ENCODE measurements around the gene MZF1.
"Not testable (repeated sequence)": the region's sequence is repeated elsewhere in the genome, so short reads cannot be mapped to it uniquely, and the experiment has no call there.

The MZF1 gene

GRCh38 chr19:58555369-58555885 lies 17.7 kb downstream of the MZF1 start:
- DNase-seq (ENCODE audit: low spot score), result no peak

GRCh38 chr19:58554494-58555368 lies 18.4 kb downstream of the MZF1 start, which contains the start of gene CHMP2A:
Gene CHMP2A (minus strand): TSS chr19:58555105. CDS start chr19:58554212, 893 bp downstream.
- peak; percentile 95 for DNase-seq (ENCODE audit: low spot score)

- DNase-seq (ENCODE audit: low spot score), result no peak
Measured at GRCh38 chr19:58553799-58554493, 19.2 kb downstream of the MZF1 start.

GRCh38 chr19:58552655-58553054 lies 20.5 kb downstream of the MZF1 start:
- no peak for DNase-seq (ENCODE audit: low spot score)

GRCh38 chr19:58551577-58552471 lies 21.3 kb downstream of the MZF1 start:
- DNase-seq (ENCODE audit: low spot score), result no peak

- no peak for DNase-seq (ENCODE audit: low spot score)
Measured at GRCh38 chr19:58551123-58551497, 22.0 kb downstream of the MZF1 start.

- DNase-seq (ENCODE audit: low spot score), result no peak
Measured at GRCh38 chr19:58550362-58551122, 22.6 kb downstream of the MZF1 start.

- no peak for DNase-seq (ENCODE audit: low spot score)
Measured at GRCh38 chr19:58549664-58550361, 23.3 kb downstream of the MZF1 start.

GRCh38 chr19:58548859-58549663 lies 24.1 kb downstream of the MZF1 start:
- no peak for DNase-seq (ENCODE audit: low spot score)

GRCh38 chr19:58547323-58548312 lies 25.5 kb downstream of the MZF1 start:
- DNase-seq (ENCODE audit: low spot score), result no peak

GRCh38 chr19:58546019-58546530 lies 27.1 kb downstream of the MZF1 start:
- DNase-seq (ENCODE audit: low spot score), result no peak

GRCh38 chr19:58545286-58546018 lies 27.7 kb downstream of the MZF1 start:
- DNase-seq (ENCODE audit: low spot score), result no peak

GRCh38 chr19:58544591-58545285 lies 28.4 kb downstream of the MZF1 start:
- DNase-seq (ENCODE audit: low spot score), result peak; percentile 65

- DNase-seq (ENCODE audit: low spot score), result peak; percentile 98
Measured at GRCh38 chr19:58543826-58544590, 29.1 kb downstream of the MZF1 start, which contains the start of gene TRIM28. Gene TRIM28 (plus strand): TSS chr19:58544064. CDS start chr19:58544758, 694 bp downstream.

GRCh38 chr19:58542641-58543372 lies 30.3 kb downstream of the MZF1 start:
- not testable (repeated sequence) for DNase-seq (ENCODE audit: low spot score)

Data from LoVo (cell line).